Left kidney (tissue), 2 donors: ENCODE results near the gene ACKR3. TPM values are rescaled to one million over a fixed set of nuclear protein-coding genes. Genes with fewer than 3 reads are reported as not detected.

Experiments used
- DNase-seq: peaks from one replicate; pipeline ENCODE4 v3.0.0-alpha.2; 2013
- polyA plus RNA-seq: library from polyadenylated mRNA; unstranded; fragments of 120-200 nt; gene quantifications from one replicate; pipeline ENCODE4 v1.2.1, GENCODE V29; 2013; ENCODE audit not compliant: insufficient read length

Gene ACKR3
- polyA plus RNA-seq, 1 donor = 53.2 TPM

GRCh38 chr2:236607471-236608187 is 38.0 kb downstream of the ACKR3 start:
- no peak for DNase-seq

GRCh38 chr2:236608188-236608525 is 38.5 kb downstream of the ACKR3 start:
- DNase-seq = no peak

GRCh38 chr2:236608710-236609109 is 39.1 kb downstream of the ACKR3 start:
- no peak for DNase-seq

- no peak for DNase-seq
These were observed 41.6 kb downstream of the ACKR3 start for GRCh38 chr2:236610991-236611821.

- no peak for DNase-seq
These were observed 43.1 kb downstream of the ACKR3 start for GRCh38 chr2:236612737-236613136.

- DNase-seq = no peak
These were observed 44.0 kb downstream of the ACKR3 start for GRCh38 chr2:236613612-236614011.

GRCh38 chr2:236614551-236614950 is 44.9 kb downstream of the ACKR3 start:
- no peak for DNase-seq

- no peak for DNase-seq
These were observed 46.4 kb downstream of the ACKR3 start for GRCh38 chr2:236616031-236616430.

- no peak for DNase-seq
These were observed 47.0 kb downstream of the ACKR3 start for GRCh38 chr2:236616624-236617023.

GRCh38 chr2:236617221-236617737 is 47.7 kb downstream of the ACKR3 start:
- DNase-seq = no peak

- no peak for DNase-seq
These were observed 48.2 kb downstream of the ACKR3 start for GRCh38 chr2:236617796-236618195.

GRCh38 chr2:236618370-236618769 is 48.7 kb downstream of the ACKR3 start:
- no peak for DNase-seq

GRCh38 chr2:236619910-236620612 is 50.4 kb downstream of the ACKR3 start:
- no peak for DNase-seq

GRCh38 chr2:236621786-236622185 is 52.2 kb downstream of the ACKR3 start:
- no peak for DNase-seq

- no peak for DNase-seq
These were observed 52.6 kb downstream of the ACKR3 start for GRCh38 chr2:236622201-236622600.

- DNase-seq = no peak
These were observed 53.0 kb downstream of the ACKR3 start for GRCh38 chr2:236622660-236623059.

- no peak for DNase-seq
These were observed 54.2 kb downstream of the ACKR3 start for GRCh38 chr2:236623816-236624215.

- DNase-seq = no peak
These were observed 55.6 kb downstream of the ACKR3 start for GRCh38 chr2:236625156-236625690.

- DNase-seq = no peak
These were observed 56.9 kb downstream of the ACKR3 start for GRCh38 chr2:236626391-236627150.

GRCh38 chr2:236627193-236627592 is 57.6 kb downstream of the ACKR3 start:
- DNase-seq = no peak

- DNase-seq = no peak
These were observed 58.2 kb downstream of the ACKR3 start for GRCh38 chr2:236627841-236628240.
